ENCODE measurements around the gene FABP7. TPM values are rescaled to one million over a fixed set of nuclear protein-coding genes. Genes with fewer than 3 reads are reported as not detected.

FABP7 gene
- total and polyA plus RNA-seq, 2 of the 13 experiments (the other 11 are each of a cell fraction or from before 2014, with no cell fraction given), result not detected

- intact Hi-C loops (cut with micrococcal nuclease; ENCODE audit: unreplicated experiment), result no loop called here
- no peaks in the 10 kb centered on the region for H3K9me3 ChIP-seq (ENCODE audit: low read length)
- ChIA-PET CTCF (ENCODE audit: low intra/inter-chr PET ratio, low total read pairs) (no interaction called here), POLR2A (interaction anchor here (7.1 kb wide), 1 partner anchor 13 kb away, joined by 177 read pairs; no protein-coding TSS in a partner anchor)
- ATAC-seq (no peak), DNase-seq (ENCODE audit: low spot score) (no peak), FAIRE-seq (no peak)
- no TSS peak for BruUV-seq (replicated peaks)
- no peaks in the 10 kb centered on the region; a peak in 1 of 5 replicates for H3K27me3 ChIP-seq (ENCODE audit: control insufficient read depth in 1 of 2, insufficient read depth in 2 of 2, low read length in 2 of 2)
- H3K4me2 ChIP-seq (ENCODE audit: low read depth, low read length), result no peak overlapping the region
- no peaks in the 10 kb centered on the region for H3K36me3 ChIP-seq (replicated peaks in 1 of 2; ENCODE audit: control insufficient read depth in 1 of 2, insufficient read depth in 2 of 2, low read length in 2 of 2)
- no peak overlapping the region for H3K27ac ChIP-seq (ENCODE audit: extremely low read length, insufficient read depth, low read length)
- in situ Hi-C loops (cut with HindIII; ENCODE audit: extremely low pct_ligation_motif_present, low pct_unique_long_range_greater_than_20kb), result loop anchor here (5.0 kb wide), 1 partner anchor 50 kb away; no protein-coding TSS in a partner anchor
- H3K4me3 ChIP-seq (replicated peaks in 1 of 3; ENCODE audit: insufficient read depth in 1 of 3, low read depth in 2 of 3, low read length in 3 of 3), result no peak overlapping the region
- H2AFZ ChIP-seq (ENCODE audit: low read length), result no peak overlapping the region
- no peaks in the 10 kb centered on the region for H4K20me1 ChIP-seq (ENCODE audit: insufficient read depth, low read length)
- no peak overlapping the region for H3K9ac ChIP-seq (ENCODE audit: insufficient read depth, low read depth, low read length)
- 59% methylated on average over 4 of the region's 4 CpGs for WGBS (ENCODE audit: low lambda C conversion rate)
- H3K4me1 ChIP-seq (ENCODE audit: insufficient read depth, low read length), result peaks cover 34% of the 10 kb centered on the region
- H3K79me2 ChIP-seq (ENCODE audit: insufficient read depth, low read length), result no peaks in the 10 kb centered on the region
- TF ChIP-seq ZNF546 (CRISPR knock-in tag; conservative IDR thresholded peaks at IDR 0.05) (no peak), ZFYVE20 (CRISPR knock-in tag; IDR thresholded peaks at IDR 0.05; ENCODE audit: borderline replicate concordance, low read depth) (no peak), TAF15 (IDR thresholded peaks at IDR 0.05; ENCODE audit: low read depth, low read length, poor library complexity, severe bottlenecking) (no peak), BCLAF1 (IDR thresholded peaks at IDR 0.05) (no peak), ATM (IDR thresholded peaks at IDR 0.05; ENCODE audit: borderline replicate concordance) (no peak), RBM39 (IDR thresholded peaks at IDR 0.05; ENCODE audit: low read depth, low read length, poor library complexity, severe bottlenecking) (no peak), KLF12 (CRISPR knock-in tag; IDR thresholded peaks at IDR 0.05; ENCODE audit: borderline replicate concordance) (no peak), RELA (CRISPR knock-in tag; IDR thresholded peaks at IDR 0.05) (no peak), KLF15 (CRISPR knock-in tag; IDR thresholded peaks at IDR 0.05; ENCODE audit: borderline replicate concordance) (no peak)
These were observed 8.2 kb downstream of the FABP7 start for GRCh38 chr6:122787721-122788120.
